ENCODE measurements around the gene PCDHGA10.
"Not testable (repeated sequence)": the region's sequence is repeated elsewhere in the genome, so short reads cannot be mapped to it uniquely, and the experiment has no call there.

PCDHGA10 gene

DNA sequence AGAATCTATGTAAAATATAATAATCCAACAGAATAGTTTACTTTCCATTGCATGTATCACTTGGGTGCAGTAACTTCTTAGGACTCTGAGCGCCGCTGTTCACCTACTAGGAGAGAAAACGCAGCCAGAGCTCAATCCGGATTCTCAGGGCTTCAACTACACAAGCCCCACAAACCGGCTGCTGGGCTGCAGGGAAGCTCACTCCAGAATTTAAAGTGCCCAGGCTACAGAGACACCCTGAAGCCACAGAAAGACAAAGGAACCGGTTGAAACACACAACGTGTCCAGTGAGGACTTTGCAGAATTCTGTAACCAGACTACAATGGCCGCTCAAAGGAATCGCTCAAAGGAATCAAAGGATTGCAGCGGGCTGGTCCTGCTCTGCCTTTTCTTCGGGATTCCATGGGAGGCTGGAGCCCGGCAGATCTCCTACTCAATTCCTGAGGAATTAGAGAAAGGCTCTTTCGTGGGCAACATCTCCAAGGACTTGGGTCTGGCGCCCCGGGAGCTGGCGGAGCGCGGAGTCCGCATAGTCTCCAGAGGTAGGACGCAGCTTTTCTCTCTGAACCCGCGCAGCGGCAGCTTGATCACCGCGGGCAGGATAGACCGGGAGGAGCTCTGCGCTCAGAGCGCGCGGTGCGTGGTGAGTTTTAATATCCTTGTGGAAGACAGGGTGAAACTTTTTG is at the start of gene PCDHGA10:
PCDHGA10 (plus strand) TSS at position 134 of the 686 bp plus-strand sequence; CDS start at position 323, 189 bp downstream.
- Mint-ChIP-seq H3K27me3 (peaks cover 50% of the 10 kb centered on the region), H3K9me3 (ENCODE audit: low read depth) (peaks cover 13% of the 10 kb centered on the region), H3K4me3 (peak within 1 kb of the TSS; percentile 89), H3K36me3 (peaks cover 22% of the 10 kb centered on the region), H3K27ac (no peak within 1 kb of the TSS), H3K4me1 (ENCODE audit: low read depth) (peaks cover 17% of the 10 kb centered on the region)

DNA sequence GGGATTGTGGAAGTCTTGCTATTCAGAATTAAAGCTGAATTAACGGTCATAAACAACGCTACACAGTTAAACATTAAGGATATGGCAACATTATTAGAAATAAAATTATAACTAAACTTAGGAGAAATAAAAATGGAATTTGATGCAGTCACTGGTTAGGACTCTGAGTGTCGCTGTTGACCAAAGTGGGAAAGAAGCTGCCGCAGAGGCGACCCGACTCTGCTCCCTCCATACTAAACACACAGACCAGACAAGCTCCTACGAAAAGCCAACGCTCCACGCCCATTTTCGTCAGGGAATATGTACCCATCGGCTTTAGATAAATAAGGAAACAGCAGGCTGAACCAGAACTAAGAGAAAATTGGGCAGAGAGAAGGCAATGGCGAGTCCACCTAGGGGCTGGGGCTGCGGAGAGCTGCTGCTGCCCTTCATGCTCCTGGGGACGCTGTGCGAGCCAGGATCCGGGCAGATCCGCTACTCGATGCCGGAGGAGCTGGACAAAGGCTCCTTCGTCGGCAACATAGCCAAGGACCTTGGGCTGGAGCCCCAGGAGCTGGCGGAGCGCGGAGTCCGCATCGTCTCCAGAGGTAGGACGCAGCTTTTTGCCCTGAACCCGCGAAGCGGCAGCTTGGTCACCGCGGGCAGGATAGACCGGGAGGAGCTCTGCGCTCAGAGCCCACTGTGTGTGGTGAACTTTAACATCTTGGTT is 48.7 kb upstream of the PCDHGA10 start, which contains the start of gene PCDHGA5:
PCDHGA5 (plus strand) TSS at position 211 of the 709 bp plus-strand sequence; CDS start at position 380, 169 bp downstream.
- no peak within 1 kb of the TSS for H3K4me3 Mint-ChIP-seq
- peaks cover 29% of the 10 kb centered on the region for H3K36me3 Mint-ChIP-seq
- peak within 1 kb of the TSS; percentile 22 for H3K27ac Mint-ChIP-seq
- peaks cover 68% of the 10 kb centered on the region for H3K27me3 Mint-ChIP-seq
- peaks cover 10% of the 10 kb centered on the region for H3K9me3 Mint-ChIP-seq (ENCODE audit: low read depth)
- peaks cover 3% of the 10 kb centered on the region for H3K4me1 Mint-ChIP-seq (ENCODE audit: low read depth)

DNA sequence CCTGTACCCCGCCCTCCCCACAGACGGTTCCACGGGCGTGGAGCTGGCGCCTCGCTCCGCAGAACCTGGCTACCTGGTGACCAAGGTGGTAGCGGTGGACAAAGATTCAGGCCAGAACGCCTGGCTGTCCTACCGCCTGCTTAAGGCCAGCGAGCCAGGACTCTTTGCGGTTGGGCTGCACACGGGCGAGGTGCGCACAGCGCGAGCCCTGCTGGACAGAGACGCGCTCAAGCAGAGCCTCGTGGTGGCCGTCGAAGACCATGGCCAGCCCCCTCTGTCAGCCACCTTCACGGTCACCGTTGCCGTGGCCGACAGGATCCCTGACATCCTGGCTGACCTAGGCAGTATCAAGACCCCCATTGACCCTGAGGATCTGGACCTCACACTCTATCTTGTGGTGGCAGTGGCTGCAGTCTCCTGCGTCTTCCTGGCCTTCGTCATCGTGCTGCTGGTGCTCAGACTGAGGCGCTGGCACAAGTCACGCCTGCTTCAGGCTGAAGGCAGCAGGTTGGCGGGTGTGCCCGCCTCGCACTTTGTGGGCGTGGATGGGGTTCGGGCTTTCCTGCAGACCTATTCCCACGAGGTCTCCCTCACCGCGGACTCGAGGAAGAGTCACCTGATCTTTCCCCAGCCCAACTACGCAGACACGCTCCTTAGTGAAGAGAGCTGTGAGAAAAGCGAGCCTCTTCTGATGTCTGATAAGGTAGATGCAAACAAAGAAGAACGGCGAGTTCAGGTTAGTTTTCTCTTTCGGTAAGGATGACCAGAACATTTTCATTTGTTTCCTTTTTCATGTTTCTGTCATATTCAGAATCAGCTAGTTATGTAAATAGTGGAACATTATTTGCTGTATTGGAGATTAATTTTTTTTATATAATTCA is 46.5 kb upstream of the PCDHGA10 start:
- Mint-ChIP-seq H3K27me3 (peaks cover 67% of the 10 kb centered on the region), H3K36me3 (peaks cover 23% of the 10 kb centered on the region), H3K27ac (no peak overlapping the region), H3K9me3 (ENCODE audit: low read depth) (peaks cover 10% of the 10 kb centered on the region), H3K4me1 (ENCODE audit: low read depth) (peaks cover 8% of the 10 kb centered on the region), H3K4me3 (no peak overlapping the region)

GRCh38 chr5:141369994-141370848 is 42.6 kb upstream of the PCDHGA10 start, which contains the start of gene PCDHGB3:
PCDHGB3 (plus strand) TSS chr5:141370242; CDS start chr5:141370395, 153 bp downstream.
- Mint-ChIP-seq H3K36me3 (peaks cover 18% of the 10 kb centered on the region), H3K9me3 (ENCODE audit: low read depth) (peaks cover 6% of the 10 kb centered on the region)

GRCh38 chr5:141371572-141372475 is 41.0 kb upstream of the PCDHGA10 start:
- H3K4me1 Mint-ChIP-seq (ENCODE audit: low read depth) = peaks cover 9% of the 10 kb centered on the region
- H3K4me3 Mint-ChIP-seq = no peak overlapping the region
- H3K36me3 Mint-ChIP-seq = peaks cover 11% of the 10 kb centered on the region
- H3K9me3 Mint-ChIP-seq (ENCODE audit: low read depth) = peaks cover 3% of the 10 kb centered on the region
- H3K27me3 Mint-ChIP-seq = peaks cover 55% of the 10 kb centered on the region
- no peak overlapping the region for H3K27ac Mint-ChIP-seq

More at GRCh38 chr5:141369994-141370848, 42.6 kb upstream of the PCDHGA10 start, which contains the start of gene PCDHGB3:
- Mint-ChIP-seq H3K4me3 (peak within 1 kb of the TSS; percentile 82), H3K4me1 (ENCODE audit: low read depth) (peaks cover 9% of the 10 kb centered on the region), H3K27me3 (peaks cover 62% of the 10 kb centered on the region), H3K27ac (no peak within 1 kb of the TSS)

DNA sequence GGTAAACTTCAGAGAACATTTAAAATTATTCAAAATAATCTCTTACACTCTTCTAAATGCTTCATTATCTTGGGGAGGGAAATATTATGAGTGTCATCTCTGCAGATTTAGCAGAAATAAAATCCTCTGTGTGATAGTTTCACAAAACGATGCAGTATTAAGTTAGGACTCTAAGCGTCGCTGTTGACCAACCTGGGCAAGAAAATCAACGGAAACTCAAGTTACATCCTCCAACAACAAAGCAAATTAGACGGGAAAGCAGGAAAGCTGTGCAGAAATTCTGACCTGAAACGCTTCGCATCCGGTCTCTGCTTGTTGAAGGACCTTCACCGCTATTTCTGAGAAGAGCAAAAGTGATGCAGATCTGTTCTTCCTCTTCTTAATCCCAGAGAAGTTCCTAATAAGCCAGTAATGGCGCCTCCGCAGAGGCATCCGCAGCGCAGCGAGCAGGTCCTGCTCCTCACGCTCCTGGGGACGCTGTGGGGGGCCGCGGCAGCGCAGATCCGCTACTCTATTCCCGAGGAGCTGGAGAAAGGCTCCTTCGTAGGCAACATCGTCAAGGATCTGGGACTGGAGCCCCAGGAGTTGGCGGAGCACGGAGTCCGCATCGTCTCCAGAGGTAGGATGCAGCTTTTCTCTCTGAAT is 39.0 kb upstream of the PCDHGA10 start, which contains the start of gene PCDHGA6:
PCDHGA6 (plus strand) TSS at position 219 of the 645 bp plus-strand sequence; CDS start at position 412, 193 bp downstream.
- Mint-ChIP-seq H3K27me3 (peaks cover 53% of the 10 kb centered on the region), H3K27ac (no peak within 1 kb of the TSS), H3K36me3 (peaks cover 10% of the 10 kb centered on the region), H3K4me1 (ENCODE audit: low read depth) (peaks cover 9% of the 10 kb centered on the region), H3K4me3 (peak within 1 kb of the TSS; percentile 61), H3K9me3 (ENCODE audit: low read depth) (peaks cover 3% of the 10 kb centered on the region)

DNA sequence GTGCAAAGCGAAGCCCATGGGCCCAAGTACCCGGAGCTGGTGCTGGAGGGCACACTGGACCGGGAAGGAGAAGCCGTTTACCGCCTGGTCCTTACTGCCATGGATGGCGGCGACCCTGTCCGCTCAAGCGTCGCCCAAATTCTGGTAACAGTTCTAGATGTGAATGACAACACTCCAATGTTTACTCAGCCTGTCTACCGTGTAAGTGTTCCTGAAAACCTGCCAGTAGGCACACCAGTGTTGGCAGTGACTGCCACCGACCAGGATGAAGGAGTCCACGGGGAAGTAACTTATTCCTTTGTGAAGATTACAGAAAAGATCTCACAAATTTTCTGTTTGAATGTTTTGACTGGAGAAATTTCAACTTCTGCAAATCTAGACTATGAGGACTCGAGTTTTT is 38.2 kb upstream of the PCDHGA10 start:
- Mint-ChIP-seq H3K27ac (no peak overlapping the region), H3K27me3 (peaks cover 57% of the 10 kb centered on the region), H3K4me3 (no peak overlapping the region), H3K9me3 (ENCODE audit: low read depth) (peaks cover 3% of the 10 kb centered on the region), H3K4me1 (ENCODE audit: low read depth) (peaks cover 8% of the 10 kb centered on the region), H3K36me3 (peaks cover 13% of the 10 kb centered on the region)

GRCh38 chr5:141375444-141376155 is 37.2 kb upstream of the PCDHGA10 start:
- not testable (repeated sequence) for H3K4me3 Mint-ChIP-seq; H3K27ac Mint-ChIP-seq; H3K9me3 Mint-ChIP-seq (ENCODE audit: low read depth); H3K4me1 Mint-ChIP-seq (ENCODE audit: low read depth)
- H3K36me3 Mint-ChIP-seq = peaks cover 13% of the 10 kb centered on the region
- H3K27me3 Mint-ChIP-seq = peaks cover 57% of the 10 kb centered on the region

- H3K36me3 Mint-ChIP-seq = peaks cover 15% of the 10 kb centered on the region
- H3K4me3 Mint-ChIP-seq = peak within 1 kb of the TSS; percentile 82
- no peaks in the 10 kb centered on the region for H3K4me1 Mint-ChIP-seq (ENCODE audit: low read depth)
- peaks cover 15% of the 10 kb centered on the region for H3K9me3 Mint-ChIP-seq (ENCODE audit: low read depth)
- no peak within 1 kb of the TSS for H3K27ac Mint-ChIP-seq
- H3K27me3 Mint-ChIP-seq = peaks cover 70% of the 10 kb centered on the region
Observed at GRCh38 chr5:141382469-141383294, 30.1 kb upstream of the PCDHGA10 start, which contains the start of gene PCDHGA7. PCDHGA7 (plus strand) TSS chr5:141382742; CDS start chr5:141382900, 158 bp downstream.

DNA sequence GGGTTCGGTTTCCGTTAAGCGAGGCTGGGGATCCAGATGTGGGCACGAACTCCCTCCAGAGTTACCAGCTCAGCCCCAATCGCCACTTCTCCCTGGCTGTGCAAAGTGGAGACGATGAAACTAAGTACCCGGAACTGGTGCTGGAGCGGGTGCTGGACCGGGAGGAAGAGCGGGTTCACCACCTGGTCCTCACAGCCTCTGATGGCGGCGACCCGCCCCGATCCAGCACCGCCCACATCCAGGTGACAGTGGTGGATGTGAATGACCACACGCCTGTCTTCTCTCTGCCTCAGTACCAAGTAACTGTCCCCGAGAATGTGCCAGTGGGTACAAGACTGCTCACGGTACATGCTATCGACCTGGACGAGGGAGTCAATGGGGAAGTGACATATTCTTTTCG is 29.4 kb upstream of the PCDHGA10 start:
- Mint-ChIP-seq H3K4me3 (peak overlapping the region; percentile 82), H3K27me3 (peaks cover 73% of the 10 kb centered on the region), H3K27ac (no peak overlapping the region), H3K4me1 (ENCODE audit: low read depth) (no peaks in the 10 kb centered on the region), H3K9me3 (ENCODE audit: low read depth) (peaks cover 16% of the 10 kb centered on the region), H3K36me3 (peaks cover 18% of the 10 kb centered on the region)

- Mint-ChIP-seq H3K9me3 (ENCODE audit: low read depth) (peaks cover 18% of the 10 kb centered on the region), H3K27me3 (peaks cover 70% of the 10 kb centered on the region), H3K27ac (no peak overlapping the region), H3K4me3 (no peak overlapping the region), H3K36me3 (peaks cover 16% of the 10 kb centered on the region), H3K4me1 (ENCODE audit: low read depth) (no peaks in the 10 kb centered on the region)
Observed at GRCh38 chr5:141384471-141385267, 28.1 kb upstream of the PCDHGA10 start.
